Caki2 (cell line): ENCODE data around the gene ZNF277. TPM values are rescaled to one million over a fixed set of nuclear protein-coding genes. Genes with fewer than 3 reads are reported as not detected.
"Not testable (repeated sequence)": the region's sequence is repeated elsewhere in the genome, so short reads cannot be mapped to it uniquely, and the experiment has no call there.

Experiments
- DNase-seq: peaks from one replicate; pipeline ENCODE4 v3.0.0-alpha.2; 2015; ENCODE audit warnings: low read depth
- in situ Hi-C: cut with HindIII; loops from 2 replicates; pipeline ENCODE4 v1.10.0; 2016; ENCODE audit warnings: low sequenced_read_pairs, low pct_unique_long_range_greater_than_20kb, mixed read lengths
- total RNA-seq: library from RNA; depleted of rRNA; stranded (reverse); fragments of >200 nt; shearing (Covaris generic); gene quantifications from 2 replicates; pipeline ENCODE4 v1.2.3, GENCODE V29; 2014; ENCODE audit warnings: low replicate concordance; rRNA removed

Gene ZNF277
- total RNA-seq, 1 experiment from 2014 or later = 30.2 TPM

GRCh38 chr7:112391079-112391821 is 184.8 kb downstream of the ZNF277 start:
- in situ Hi-C loops = not testable (repeated sequence)

GRCh38 chr7:112391841-112392286 is 185.4 kb downstream of the ZNF277 start:
- in situ Hi-C loops = not testable (repeated sequence)
- DNase-seq = peak; percentile 71

More at GRCh38 chr7:112391079-112391821, 184.8 kb downstream of the ZNF277 start:
- peak; percentile 51 for DNase-seq

Other genes starting within 250 kb of the ZNF277 start
- gene DOCK4, start 296 bp upstream of the ZNF277 start, total RNA-seq = 3.5 and 9.5 TPM in 2 replicates
- 21.3 and 37.5 TPM in 2 replicates for gene IFRD1, start 243.8 kb downstream of the ZNF277 start, total RNA-seq